Transverse colon (tissue), 4 donors: ENCODE results near the gene TP73. TPM values are rescaled to one million over a fixed set of nuclear protein-coding genes. Genes with fewer than 3 reads are reported as not detected.
"Not testable (repeated sequence)": the region's sequence is repeated elsewhere in the genome, so short reads cannot be mapped to it uniquely, and the experiment has no call there.

Source experiments
- DNase-seq: peaks from one replicate; pipeline ENCODE4 v3.0.0-alpha.2; 2019
- H3K27ac ChIP-seq, 4 donors: fragments of 200-600 bp; sonication (generic); 2 replicates each; pipeline ENCODE4 v1.5.1; 2016 to 2018; ENCODE audit warnings: inconsistent platforms in 4 of 4
- H3K27me3 ChIP-seq: fragments of 200-600 bp; sonication (generic); 2 replicates; pipeline ENCODE4 v1.5.1; 2017; ENCODE audit warnings: inconsistent platforms
- H3K36me3 ChIP-seq, 4 donors: fragments of 200-600 bp; sonication (generic); 2 replicates each; pipeline ENCODE4 v1.5.1; 2017 to 2019; ENCODE audit warnings: inconsistent platforms in 4 of 4
- H3K4me1 ChIP-seq, 4 donors: fragments of 200-600 bp; sonication (generic); 2 replicates each; pipeline ENCODE4 v1.5.1; 2017 to 2020; ENCODE audit warnings: inconsistent platforms in 4 of 4
- H3K4me3 ChIP-seq, 4 donors: fragments of 200-600 bp; sonication (generic); 1 replicate in 1 of 4; 2 replicates in 3 of 4; pipeline versions ENCODE4 v1.5.1 to v1.6.1; 2017 to 2019; ENCODE audit warnings: inconsistent platforms in 4 of 4
- H3K9me3 ChIP-seq, 2 donors: fragments of 200-600 bp; sonication (generic); 2 replicates each; pipeline ENCODE4 v1.5.1; 2017 to 2019; ENCODE audit warnings: inconsistent platforms in 2 of 2
- CTCF ChIP-seq, 5 experiments: fragments of 200-600 bp in 3 of 5; fragments of 450-650 bp in 2 of 5; sonication (generic) in 3 of 5; IDR thresholded peaks; 1 replicate in 2 of 5; 2 replicates in 3 of 5; pipeline ENCODE4 v1.5.1; 2016 to 2017; ENCODE audit warnings: antibody characterized with exemption in 5 of 5, inconsistent platforms in 3 of 5, mild to moderate bottlenecking in 2 of 5, moderate library complexity in 1 of 5
- EP300 ChIP-seq: sonication (generic); formaldehyde crosslinking; IDR thresholded peaks from one replicate; pipeline ENCODE4 v1.6.1; 2017; ENCODE audit warnings: antibody characterized with exemption, low read depth
- POLR2A ChIP-seq: fragments of 450-650 bp; IDR thresholded peaks from one replicate; pipeline ENCODE4 v1.6.1; 2016; ENCODE audit warnings: antibody characterized with exemption, mild to moderate bottlenecking, moderate library complexity
- POLR2AphosphoS5 ChIP-seq, 3 donors: sonication (generic); formaldehyde crosslinking; IDR thresholded peaks; one replicate each; pipeline ENCODE4 v1.6.1; 2016; ENCODE audit warnings: antibody characterized with exemption in 3 of 3
- WGBS, 2 donors: methylation state at CpG; one replicate each; pipeline ENCODE4 v1.1.5; 2018; ENCODE audit warnings: low coverage in 1 of 2; 5-methylcytosine and 5-hydroxymethylcytosine counted together
- in situ Hi-C, 4 donors: fragments of 200-750 bp; cut with MboI; loops; one replicate each; pipeline versions ENCODE4 v1.15.0 to v1.15.1; 2017; ENCODE audit warnings: low sequenced_read_pairs in 3 of 4, low pct_ligation_motif_present in 1 of 4, low pct_unique_long_range_greater_than_20kb in 1 of 4
- intact Hi-C: fragments of 100-400 bp; cut with DNase I; formaldehyde crosslinking; loops from one replicate; pipeline ENCODE4 v1.15.1; 2023; ENCODE audit warnings: low total_unique reads
- total RNA-seq, 4 donors: library from RNA; depleted of rRNA; stranded (reverse); fragments of >200 nt; gene quantifications; one replicate each; pipeline ENCODE4 v1.1.0, GENCODE V29; 2016

TP73 gene
- total RNA-seq, 4 donors from 2014 or later, result 0.20 to 0.32 TPM; not detected in 2

GRCh38 chr1:3746389-3746829 lies 94.1 kb downstream of the TP73 start:
- H3K4me1 ChIP-seq, result peaks cover 4 to 16% (median 8%) of the 10 kb centered on the region in 4 donors
- WGBS, 2 donors, result 57% methylated on average over 35 of the region's 35 CpGs; no CpG with 5 or more reads in 1 of the 2 donors
- DNase-seq, result no peak
- intact Hi-C loops (no loop called here), in situ Hi-C loops (no loop called here)
- TF ChIP-seq EP300 (no peak), CTCF (IDR thresholded peaks at IDR 0.05) (no peak), POLR2A (no peak), POLR2AphosphoS5 (IDR thresholded peaks at IDR 0.05) (no peak)
- peak overlapping the region; percentile 70 to 82 (median 81) for H3K27ac ChIP-seq
- H3K9me3 ChIP-seq, result no peaks in the 10 kb centered on the region
- no peaks in the 10 kb centered on the region for H3K27me3 ChIP-seq
- H3K4me3 ChIP-seq, result peak overlapping the region in 3 of 4 donors; percentile 54 to 82 (median 65)
- H3K36me3 ChIP-seq, result no peaks in the 10 kb centered on the region

GRCh38 chr1:3746830-3747521 lies 94.7 kb downstream of the TP73 start:
- in situ Hi-C loops, result no loop called here
- peak overlapping the region; percentile 53 to 82 (median 60) for H3K4me3 ChIP-seq
- peak; percentile 87 for DNase-seq
- H3K9me3 ChIP-seq, result no peaks in the 10 kb centered on the region
- H3K4me1 ChIP-seq, result peaks cover 4 to 16% (median 8%) of the 10 kb centered on the region in 4 donors
- H3K27ac ChIP-seq, result peak overlapping the region; percentile 70 to 82 (median 81)
- 12% methylated on average over 36 of the region's 73 CpGs; no CpG with 5 or more reads in 1 of the 2 donors for WGBS, 2 donors
- peak; percentile 54 for TF ChIP-seq POLR2A
- no peak for TF ChIP-seq CTCF (IDR thresholded peaks at IDR 0.05)
- no peak for TF ChIP-seq EP300
- peak; percentile 27 to 37 (median 33) for TF ChIP-seq POLR2AphosphoS5 (IDR thresholded peaks at IDR 0.05)
- intact Hi-C loops, result no loop called here
- H3K27me3 ChIP-seq, result peaks cover 6% of the 10 kb centered on the region
- H3K36me3 ChIP-seq, result no peaks in the 10 kb centered on the region

- intact Hi-C loops (no loop called here), in situ Hi-C loops (no loop called here)
- TF ChIP-seq POLR2AphosphoS5 (IDR thresholded peaks at IDR 0.05) (no peak), POLR2A (no peak), EP300 (no peak)
- Histone ChIP-seq H3K4me3 (peak overlapping the region; percentile 53 to 82 (median 60)), H3K36me3 (no peaks in the 10 kb centered on the region), H3K27me3 (peaks cover 9% of the 10 kb centered on the region), H3K9me3 (no peaks in the 10 kb centered on the region), H3K4me1 (peaks cover 4 to 16% (median 8%) of the 10 kb centered on the region in 4 donors), H3K27ac (peak overlapping the region; percentile 70 to 82 (median 81))
- no peak for DNase-seq
- 33% methylated on average over 5 to 6 of the region's 6 CpGs for WGBS, 2 donors
Observed at GRCh38 chr1:3747522-3747848, 95.2 kb downstream of the TP73 start.

- WGBS, 2 donors, result 68 to 73% methylated on average over 5 to 13 of the region's 13 CpGs
- TF ChIP-seq POLR2AphosphoS5 (IDR thresholded peaks at IDR 0.05) (no peak), EP300 (no peak), POLR2A (no peak), CTCF (IDR thresholded peaks at IDR 0.05) (no peak)
- peaks cover 14% of the 10 kb centered on the region for H3K27me3 ChIP-seq
- no peaks in the 10 kb centered on the region for H3K36me3 ChIP-seq
- no peak for DNase-seq
- no peaks in the 10 kb centered on the region for H3K9me3 ChIP-seq
- peak overlapping the region in 1 of 4 donors; percentile 81 for H3K27ac ChIP-seq
- intact Hi-C loops, result no loop called here
- peaks cover 4 to 16% (median 8%) of the 10 kb centered on the region in 4 donors for H3K4me1 ChIP-seq
- H3K4me3 ChIP-seq, result peak overlapping the region in 1 of 4 donors; percentile 82
- in situ Hi-C loops, result no loop called here
Observed at GRCh38 chr1:3747903-3748302, 95.6 kb downstream of the TP73 start.

- intact Hi-C loops, H3K36me3 ChIP-seq, in situ Hi-C loops, DNase-seq, H3K27ac ChIP-seq, H3K4me3 ChIP-seq, H3K9me3 ChIP-seq: not testable (repeated sequence)
- H3K27me3 ChIP-seq, result peaks cover 15% of the 10 kb centered on the region
- H3K4me1 ChIP-seq, result peaks cover 4 to 16% (median 8%) of the 10 kb centered on the region in 4 donors
- WGBS, 2 donors, result 67 to 68% methylated on average over 6 to 15 of the region's 15 CpGs
Observed at GRCh38 chr1:3748316-3748900, 96.1 kb downstream of the TP73 start.
